GM12891 (cell line): Measurements from ENCODE around the gene PRDM2.
"Not testable (repeated sequence)": the region's sequence is repeated elsewhere in the genome, so short reads cannot be mapped to it uniquely, and the experiment has no call there.

Experiments used
- POLR2A ChIP-seq: IDR thresholded peaks from 2 replicates; pipeline ENCODE4 v1.6.1; 2011; ENCODE audit warnings: low read depth, low read length, control low read depth
- POLR2AphosphoS5 ChIP-seq: IDR thresholded peaks from 2 replicates; pipeline ENCODE4 v1.6.1; 2011; ENCODE audit warnings: low read depth, low read length, control low read depth
- TAF1 ChIP-seq: IDR thresholded peaks from 2 replicates; pipeline ENCODE4 v1.6.1; 2011; ENCODE audit warnings: low read depth, low read length, control low read depth

- not testable (repeated sequence) for TF ChIP-seq POLR2AphosphoS5, POLR2A, TAF1
Observed at GRCh38 chr1:13693094-13693493, 6.9 kb upstream of the PRDM2 start.
